Suprapubic skin (tissue), 4 donors: ENCODE data around the gene CLASP1. TPM values are rescaled to one million over a fixed set of nuclear protein-coding genes. Genes with fewer than 3 reads are reported as not detected.
"Not testable (repeated sequence)": the region's sequence is repeated elsewhere in the genome, so short reads cannot be mapped to it uniquely, and the experiment has no call there.

Source experiments
- DNase-seq, 2 donors: peaks; one replicate each; pipeline ENCODE4 v3.0.0-alpha.2; 2019; ENCODE audit warnings: low spot score in 2 of 2
- H3K27ac ChIP-seq: fragments of 200-600 bp; sonication (generic); one replicate; pipeline ENCODE4 v1.5.1; 2019
- H3K27me3 ChIP-seq: fragments of 200-600 bp; sonication (generic); one replicate; pipeline ENCODE4 v1.5.1; 2019
- H3K36me3 ChIP-seq: fragments of 200-600 bp; sonication (generic); one replicate; pipeline ENCODE4 v1.5.1; 2019
- H3K4me1 ChIP-seq: fragments of 200-600 bp; sonication (generic); one replicate; pipeline ENCODE4 v1.5.1; 2019
- H3K4me3 ChIP-seq: fragments of 200-600 bp; sonication (generic); one replicate; pipeline ENCODE4 v1.5.1; 2019; ENCODE audit warnings: mild to moderate bottlenecking
- H3K9me3 ChIP-seq: fragments of 200-600 bp; sonication (generic); one replicate; pipeline ENCODE4 v1.5.1; 2019
- EP300 ChIP-seq: sonication (generic); formaldehyde crosslinking; IDR thresholded peaks from one replicate; pipeline ENCODE4 v1.6.1; 2017; ENCODE audit warnings: antibody characterized with exemption
- POLR2A ChIP-seq, 2 donors: fragments of 450-650 bp; IDR thresholded peaks; one replicate each; pipeline ENCODE4 v1.6.1; 2017; ENCODE audit warnings: antibody characterized with exemption in 2 of 2, mild to moderate bottlenecking in 2 of 2, moderate library complexity in 2 of 2
- POLR2AphosphoS5 ChIP-seq, 3 donors: sonication (generic); formaldehyde crosslinking; IDR thresholded peaks; one replicate each; pipeline ENCODE4 v1.6.1; 2017; ENCODE audit warnings: antibody characterized with exemption in 3 of 3
- WGBS: methylation state at CpG from one replicate; pipeline ENCODE4 v1.1.5; 2018; 5-methylcytosine and 5-hydroxymethylcytosine counted together
- total RNA-seq, 4 donors: library from RNA; depleted of rRNA; stranded (reverse); fragments of >200 nt; gene quantifications; one replicate each; pipeline ENCODE4 v1.1.0, GENCODE V29; 2016
- TF ChIP-seq, protein P1 (sequence below), 2 donors: fragments of 200-600 bp in 1 of 2; fragments of 450-650 bp in 1 of 2; sonication (generic) in 1 of 2; IDR thresholded peaks; one replicate each; pipeline ENCODE4 v1.5.1; 2016 to 2019; ENCODE audit warnings: antibody characterized with exemption in 2 of 2, mild to moderate bottlenecking in 1 of 2, moderate library complexity in 1 of 2

CLASP1 gene
- total RNA-seq, 4 donors from 2014 or later, result 53.3 to 99.5 (median 67.6) TPM

DNA sequence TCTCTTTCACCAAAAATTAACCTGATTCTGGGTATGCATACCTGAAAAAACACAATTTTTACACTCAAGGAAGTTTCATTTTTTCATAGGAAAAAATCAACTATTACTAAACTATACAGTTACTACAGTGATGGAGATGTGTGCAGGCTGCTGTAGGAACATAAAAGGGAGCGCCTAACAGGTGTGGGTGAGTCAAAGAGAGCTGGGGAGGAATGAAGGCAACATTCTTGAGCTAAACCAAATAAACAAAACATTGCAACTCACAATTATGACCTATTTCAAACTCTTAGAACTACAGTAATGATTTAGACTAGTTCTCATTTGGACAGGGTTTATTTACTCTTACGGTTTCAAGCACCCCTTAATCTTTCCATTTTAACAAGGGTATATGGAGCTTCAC lies 13.4 kb upstream of the CLASP1 start:
- 91% methylated on average over 2 of the region's 2 CpGs for WGBS
- no peaks in the 10 kb centered on the region for H3K27me3 ChIP-seq
- no peak overlapping the region for H3K27ac ChIP-seq
- no peaks in the 10 kb centered on the region for H3K9me3 ChIP-seq
- H3K4me1 ChIP-seq, result peaks cover 21% of the 10 kb centered on the region
- no peak overlapping the region for H3K4me3 ChIP-seq
- DNase-seq, result no peak
- TF ChIP-seq POLR2A (IDR thresholded peaks at IDR 0.05) (no peak), POLR2AphosphoS5 (IDR thresholded peaks at IDR 0.05) (no peak), EP300 (no peak)
- TF ChIP-seq, protein P1, sequence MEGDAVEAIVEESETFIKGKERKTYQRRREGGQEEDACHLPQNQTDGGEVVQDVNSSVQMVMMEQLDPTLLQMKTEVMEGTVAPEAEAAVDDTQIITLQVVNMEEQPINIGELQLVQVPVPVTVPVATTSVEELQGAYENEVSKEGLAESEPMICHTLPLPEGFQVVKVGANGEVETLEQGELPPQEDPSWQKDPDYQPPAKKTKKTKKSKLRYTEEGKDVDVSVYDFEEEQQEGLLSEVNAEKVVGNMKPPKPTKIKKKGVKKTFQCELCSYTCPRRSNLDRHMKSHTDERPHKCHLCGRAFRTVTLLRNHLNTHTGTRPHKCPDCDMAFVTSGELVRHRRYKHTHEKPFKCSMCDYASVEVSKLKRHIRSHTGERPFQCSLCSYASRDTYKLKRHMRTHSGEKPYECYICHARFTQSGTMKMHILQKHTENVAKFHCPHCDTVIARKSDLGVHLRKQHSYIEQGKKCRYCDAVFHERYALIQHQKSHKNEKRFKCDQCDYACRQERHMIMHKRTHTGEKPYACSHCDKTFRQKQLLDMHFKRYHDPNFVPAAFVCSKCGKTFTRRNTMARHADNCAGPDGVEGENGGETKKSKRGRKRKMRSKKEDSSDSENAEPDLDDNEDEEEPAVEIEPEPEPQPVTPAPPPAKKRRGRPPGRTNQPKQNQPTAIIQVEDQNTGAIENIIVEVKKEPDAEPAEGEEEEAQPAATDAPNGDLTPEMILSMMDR (IDR thresholded peaks at IDR 0.05), result no peak
- no peaks in the 10 kb centered on the region for H3K36me3 ChIP-seq

DNA sequence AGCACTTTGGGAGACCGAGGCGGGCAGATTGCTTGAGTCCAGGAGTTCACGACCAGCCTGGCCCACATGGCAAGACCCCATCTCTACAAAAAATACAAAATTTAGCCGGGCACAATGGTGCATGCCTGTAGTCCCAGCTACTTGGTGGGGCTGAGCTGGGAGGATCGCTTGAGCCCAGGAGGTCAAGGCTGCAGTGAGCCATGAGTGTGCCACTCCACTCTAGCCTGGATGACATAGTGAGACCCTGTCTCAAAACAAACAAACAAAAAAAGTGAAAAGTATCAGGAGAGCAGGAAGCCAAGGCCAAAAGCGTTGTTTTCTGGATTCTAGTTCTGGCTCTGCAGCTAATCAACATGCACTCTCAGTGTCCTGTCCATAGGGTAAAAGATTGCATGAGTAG lies 10.7 kb upstream of the CLASP1 start:
- DNase-seq, result no peak
- WGBS, result 91% methylated on average over 6 of the region's 6 CpGs
- no peaks in the 10 kb centered on the region for H3K36me3 ChIP-seq
- no peaks in the 10 kb centered on the region for H3K27me3 ChIP-seq
- peaks cover 9% of the 10 kb centered on the region for H3K4me1 ChIP-seq
- no peak for TF ChIP-seq POLR2A (IDR thresholded peaks at IDR 0.05)
- TF ChIP-seq POLR2AphosphoS5 (IDR thresholded peaks at IDR 0.05), result no peak
- TF ChIP-seq, protein P1 (IDR thresholded peaks at IDR 0.05), result no peak
- TF ChIP-seq EP300, result no peak
- H3K4me3 ChIP-seq, result no peak overlapping the region
- H3K9me3 ChIP-seq, result no peaks in the 10 kb centered on the region
- no peak overlapping the region for H3K27ac ChIP-seq

DNA sequence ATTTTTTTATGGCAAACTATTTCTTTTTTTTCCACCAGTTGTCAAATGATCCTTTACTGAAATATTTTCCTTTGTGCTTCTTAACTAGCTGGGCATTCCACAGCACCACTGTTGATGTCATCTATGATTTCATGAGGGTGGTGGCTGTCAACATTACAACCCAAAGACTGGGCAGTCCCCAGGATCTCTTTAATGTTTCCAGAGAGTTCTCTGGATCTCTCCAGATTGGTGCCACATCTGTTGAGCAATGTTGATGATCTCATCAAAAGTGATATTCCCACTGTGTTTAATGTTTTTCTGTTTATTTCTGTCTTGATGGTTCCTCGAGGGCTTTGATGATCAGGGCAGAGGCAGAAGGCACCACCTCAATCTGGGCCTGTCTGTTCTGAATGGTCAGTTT lies 9.1 kb upstream of the CLASP1 start:
- not testable (repeated sequence) for H3K4me1 ChIP-seq, H3K36me3 ChIP-seq, H3K4me3 ChIP-seq, H3K27ac ChIP-seq, H3K9me3 ChIP-seq, DNase-seq, H3K27me3 ChIP-seq
- WGBS, result 52% methylated on average over 1 of the region's 1 CpG

DNA sequence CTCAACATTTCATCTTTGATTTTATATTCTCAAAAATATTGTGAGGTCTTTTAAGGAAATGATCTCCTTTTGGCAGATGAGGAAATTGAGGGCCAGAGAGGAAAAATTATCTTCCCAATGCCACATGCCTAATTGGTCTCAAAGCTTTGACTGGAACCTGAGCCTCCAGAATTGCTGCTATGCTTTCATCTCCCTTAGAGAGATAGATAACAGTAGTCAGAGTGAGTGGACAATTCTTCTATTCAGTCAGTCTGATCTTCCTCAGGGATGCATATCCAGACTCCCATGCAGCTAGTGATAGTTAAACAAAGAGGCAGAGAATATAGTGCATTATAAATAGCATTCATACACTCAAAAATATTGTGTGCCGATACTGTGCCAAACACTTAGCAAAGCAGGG lies 3.8 kb upstream of the CLASP1 start:
- Histone ChIP-seq H3K4me1 (peaks cover 23% of the 10 kb centered on the region), H3K27me3 (no peaks in the 10 kb centered on the region), H3K9me3 (no peaks in the 10 kb centered on the region), H3K27ac (no peak overlapping the region), H3K4me3 (no peak overlapping the region), H3K36me3 (no peaks in the 10 kb centered on the region)
- TF ChIP-seq, protein P1 (IDR thresholded peaks at IDR 0.05), result no peak
- TF ChIP-seq POLR2A (IDR thresholded peaks at IDR 0.05), result no peak
- TF ChIP-seq POLR2AphosphoS5 (IDR thresholded peaks at IDR 0.05), result no peak
- no peak for TF ChIP-seq EP300
- 85% methylated on average over 1 of the region's 1 CpG for WGBS
- no peak for DNase-seq

DNA sequence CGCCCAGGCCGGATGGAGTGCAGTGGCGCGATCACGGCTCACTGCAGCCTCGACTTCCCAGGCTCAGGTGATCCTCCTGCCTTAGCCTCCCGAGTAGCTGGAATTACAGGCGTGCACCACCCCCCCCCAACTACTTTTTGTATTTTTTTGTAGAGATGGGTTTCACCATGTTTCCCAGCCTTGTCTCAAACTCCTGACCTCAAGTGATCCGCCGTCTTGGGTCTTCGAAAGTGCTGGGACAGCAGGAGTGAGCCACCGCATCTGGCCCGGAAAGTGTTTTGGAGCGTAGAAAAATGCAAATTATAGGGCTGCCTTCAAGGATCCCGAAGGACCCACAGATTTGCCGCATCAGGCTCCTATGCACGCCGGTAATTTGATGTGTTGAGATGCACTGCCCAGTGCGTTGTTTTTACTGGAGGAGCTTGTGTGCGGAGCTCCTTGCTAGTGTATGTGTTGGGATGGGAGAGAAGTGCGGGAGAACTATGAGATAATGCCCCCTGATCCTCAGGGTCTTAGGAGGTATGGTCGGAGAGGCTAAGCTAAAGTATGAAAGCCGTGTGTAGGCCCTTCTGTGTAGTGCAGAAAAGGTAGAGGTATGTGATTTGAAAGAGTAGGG lies 1.2 kb upstream of the CLASP1 start:
- H3K36me3 ChIP-seq, result no peaks in the 10 kb centered on the region
- no peak for DNase-seq
- H3K27ac ChIP-seq, result peak overlapping the region; percentile 94
- no peaks in the 10 kb centered on the region for H3K27me3 ChIP-seq
- H3K4me3 ChIP-seq, result peak overlapping the region; percentile 99
- TF ChIP-seq EP300 (no peak), POLR2AphosphoS5 (IDR thresholded peaks at IDR 0.05) (no peak), POLR2A (IDR thresholded peaks at IDR 0.05) (no peak)
- TF ChIP-seq, protein P1 (IDR thresholded peaks at IDR 0.05), result no peak
- H3K9me3 ChIP-seq, result no peaks in the 10 kb centered on the region
- 1% methylated on average over 23 of the region's 23 CpGs for WGBS
- peaks cover 43% of the 10 kb centered on the region for H3K4me1 ChIP-seq
